ENCODE data around the gene WDR33.

WDR33 gene

DNA sequence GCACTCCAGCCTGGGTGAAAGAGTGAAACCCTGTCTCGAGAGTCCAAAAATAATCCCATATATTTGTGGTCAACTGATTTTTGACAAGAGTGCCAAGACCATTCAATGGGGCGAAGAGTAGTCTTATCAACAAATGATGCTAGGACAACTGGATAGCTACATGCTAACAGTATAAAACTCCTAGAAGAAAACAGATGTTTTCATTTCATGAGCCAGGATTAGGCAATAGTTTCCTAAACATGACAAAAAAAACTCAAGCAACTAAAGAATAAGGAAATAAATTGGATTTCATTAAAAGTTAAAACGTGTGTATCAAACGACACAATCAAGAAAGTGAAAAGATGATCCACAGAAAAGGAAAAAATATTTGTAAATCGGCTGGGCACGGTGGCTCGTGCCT is 141.9 kb downstream of the WDR33 start:
- DNase-seq: no peak

DNA sequence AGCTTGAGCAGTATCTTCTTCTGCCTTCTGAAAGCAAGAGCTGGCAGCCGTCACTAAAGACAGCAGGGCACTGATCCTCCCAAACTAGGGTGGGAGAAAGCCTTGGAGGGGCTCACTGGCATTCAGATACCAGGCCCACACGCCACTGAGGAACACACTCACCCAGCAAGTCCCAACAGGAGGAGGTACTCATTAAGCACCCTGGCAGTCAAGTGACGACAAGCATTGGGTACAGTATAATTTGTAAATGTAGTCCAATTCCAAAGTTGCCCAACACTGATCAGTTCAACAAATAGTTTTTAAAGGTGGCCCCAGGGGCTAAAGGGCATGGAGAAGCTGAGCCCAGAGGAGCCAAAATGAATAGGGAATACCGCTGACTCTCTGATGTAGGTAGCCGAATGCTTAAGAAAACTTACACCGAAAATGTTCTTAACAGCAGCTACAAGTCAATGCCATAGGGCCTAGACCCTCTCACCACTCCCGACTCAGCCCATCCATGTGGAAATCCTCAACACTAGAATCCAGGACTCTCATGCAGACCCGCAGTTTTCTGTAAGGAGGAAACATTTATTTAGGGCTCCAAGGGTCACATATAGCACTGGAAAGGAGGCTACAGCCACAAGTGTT is 145.6 kb downstream of the WDR33 start:
- DNase-seq: no peak

DNA sequence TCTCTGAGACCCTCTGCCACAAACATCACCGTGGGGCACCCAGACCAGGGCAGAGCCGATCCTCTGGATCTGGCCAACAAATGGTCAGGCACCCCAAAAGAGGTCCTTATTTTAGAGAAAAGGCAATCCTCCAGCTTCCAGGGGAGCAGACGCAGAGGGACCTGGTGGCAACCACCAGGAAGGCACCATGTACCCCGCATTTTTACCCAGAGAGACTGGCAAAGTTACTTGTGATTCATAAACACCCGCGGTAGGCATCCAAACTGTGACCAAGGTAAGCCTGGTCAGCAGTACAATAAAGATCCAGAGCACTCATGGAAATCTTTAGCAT is 146.1 kb downstream of the WDR33 start:
- no peak for DNase-seq

DNA sequence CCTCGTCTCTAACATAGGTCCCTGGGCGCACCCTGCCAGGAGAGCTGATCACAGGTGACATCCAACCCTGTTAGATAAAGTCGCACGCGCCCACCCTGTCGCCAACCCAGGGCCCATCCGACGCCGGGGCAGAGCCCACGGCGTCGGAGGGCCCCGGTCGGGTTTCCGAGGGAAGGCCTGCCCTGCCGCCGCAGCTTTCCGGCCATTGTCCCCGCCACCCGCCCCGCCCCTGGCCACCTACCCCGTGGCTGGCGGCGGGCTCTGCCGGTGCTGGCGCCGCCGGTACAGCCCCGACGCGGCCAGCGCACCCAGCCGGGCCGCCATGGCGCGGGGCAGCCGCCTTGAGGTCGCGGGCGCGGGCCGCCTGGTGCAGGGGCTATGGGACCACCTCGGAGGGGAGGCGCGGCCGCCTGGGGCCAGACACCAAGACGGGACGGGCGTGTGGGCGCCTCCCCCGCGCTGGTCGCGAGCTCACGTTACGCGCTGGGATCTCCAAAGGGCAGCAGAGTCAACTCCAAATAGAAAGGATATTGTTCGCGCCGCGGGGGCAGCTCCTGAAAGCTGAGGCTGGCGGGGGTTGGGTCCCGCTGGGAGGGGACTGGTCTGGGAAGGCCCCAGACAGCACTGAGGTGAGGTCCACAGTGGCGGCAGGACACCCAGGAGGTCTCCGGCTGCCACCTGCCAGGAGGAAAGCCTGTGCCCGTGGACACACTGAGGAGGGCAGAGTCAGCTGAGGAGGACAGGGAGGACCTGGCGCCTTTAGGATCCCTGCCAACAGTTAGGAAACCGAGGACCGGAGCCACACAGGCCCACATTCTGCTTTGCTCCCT is 146.7 kb downstream of the WDR33 start:
- no peak for DNase-seq

DNA sequence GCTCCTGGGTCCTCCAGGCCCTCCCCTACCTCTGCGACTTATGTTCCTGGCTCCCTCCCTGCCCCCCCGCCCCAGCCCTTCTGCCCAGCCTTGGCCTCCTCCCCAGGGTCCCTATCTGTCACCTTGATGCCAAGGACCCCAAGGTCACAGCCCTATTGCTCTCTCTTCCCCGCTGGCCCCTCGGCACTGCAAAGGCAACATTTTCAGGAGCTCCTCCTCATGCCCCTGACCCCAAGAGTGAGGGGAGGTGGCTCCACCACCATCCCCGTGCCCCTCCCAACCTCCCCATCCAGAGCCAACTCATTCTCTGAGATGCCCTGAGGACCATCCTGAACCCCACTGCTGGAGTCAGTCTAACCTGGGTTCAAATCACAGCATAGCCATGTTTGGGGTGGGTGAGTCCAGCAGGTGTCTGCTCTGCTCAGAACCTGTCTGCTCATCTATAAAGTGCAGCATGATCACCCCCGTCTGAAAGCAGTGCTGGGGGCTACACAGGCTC is 147.4 kb downstream of the WDR33 start:
- no peak for DNase-seq

DNA sequence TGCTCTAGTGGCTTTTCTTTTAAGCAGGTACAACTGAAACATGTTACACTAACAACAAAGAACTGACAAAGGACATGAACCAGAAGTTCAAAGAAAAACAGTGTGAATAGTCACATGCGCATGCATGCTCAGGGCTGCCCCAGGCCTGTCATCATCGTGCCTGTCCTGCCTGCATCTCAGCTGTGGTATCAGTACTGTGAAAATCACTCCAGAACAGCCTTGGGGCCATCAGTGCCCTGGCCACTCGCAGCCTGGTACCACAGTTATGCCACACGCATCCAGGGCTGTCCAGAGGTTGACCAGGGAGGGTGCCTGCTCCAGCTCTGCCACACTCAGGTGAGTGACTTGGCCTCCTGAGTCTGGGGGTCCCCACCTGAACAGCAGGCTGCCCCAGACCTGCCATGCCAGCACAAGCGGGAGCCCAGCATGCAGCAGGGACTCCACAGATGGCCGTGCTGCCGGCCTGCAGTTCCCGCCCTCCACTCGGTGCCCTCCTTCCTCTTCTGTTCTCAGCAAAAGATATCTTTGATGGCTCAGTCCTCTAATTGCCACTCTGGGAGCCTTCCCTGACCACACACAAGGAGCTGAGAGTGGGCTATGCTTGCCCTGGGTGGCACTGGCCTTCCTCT is 147.9 kb downstream of the WDR33 start:
- DNase-seq: no peak

DNA sequence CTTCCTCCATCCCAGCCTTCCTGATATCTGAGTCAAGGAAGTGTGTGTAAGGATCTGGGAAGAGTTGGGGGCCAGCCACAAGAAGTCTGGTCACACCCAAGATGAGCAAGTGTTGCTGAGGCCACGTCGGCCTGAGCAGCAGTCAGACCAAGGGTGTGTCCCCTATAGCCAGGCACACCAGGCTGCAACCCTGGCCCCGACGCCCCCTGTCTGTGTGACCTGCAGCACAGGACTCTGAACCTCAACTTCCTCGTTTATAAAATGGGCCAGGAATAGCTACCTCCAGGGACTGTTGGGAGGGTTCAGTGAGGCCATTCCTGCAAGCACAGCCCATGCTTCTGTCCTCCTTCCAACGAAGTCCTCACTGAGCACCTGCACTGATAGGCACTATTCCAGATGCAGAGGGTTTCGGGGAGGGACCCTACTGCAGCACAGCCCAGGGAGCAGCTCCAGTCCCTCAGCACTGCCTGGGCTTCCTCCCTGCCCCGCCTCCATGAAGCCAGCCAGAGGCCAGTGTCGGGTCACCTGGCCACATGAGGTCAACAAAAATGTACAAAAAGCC is 148.9 kb downstream of the WDR33 start:
- DNase-seq: no peak

DNA sequence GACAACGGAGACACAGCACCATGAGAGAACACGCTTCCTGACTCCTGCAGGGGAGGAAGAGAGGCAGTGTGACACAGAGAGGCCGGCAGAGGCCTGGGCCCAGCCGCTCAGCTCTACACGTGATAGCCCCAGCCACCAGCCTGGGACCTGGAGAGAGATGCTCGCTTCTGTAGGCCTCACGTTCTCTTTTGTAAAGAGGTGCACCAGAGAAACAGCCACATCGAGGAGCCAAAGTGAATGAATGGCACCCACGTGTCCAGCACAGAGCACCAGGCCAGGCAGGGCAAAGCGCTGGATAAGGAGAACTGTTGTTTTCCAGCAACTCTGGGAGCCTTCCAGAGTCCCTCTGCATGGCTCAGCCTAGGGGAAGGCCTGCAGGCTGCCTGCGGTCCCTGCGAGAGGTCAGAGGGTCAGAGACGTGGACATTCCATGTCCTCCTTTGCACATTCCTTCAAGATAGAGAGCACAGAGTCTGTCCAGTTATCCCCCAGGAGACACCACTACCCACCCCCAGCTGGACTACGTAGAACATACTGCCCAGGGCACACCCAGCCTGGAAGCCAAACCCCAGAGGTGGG is 149.8 kb downstream of the WDR33 start:
- DNase-seq: no peak

DNA sequence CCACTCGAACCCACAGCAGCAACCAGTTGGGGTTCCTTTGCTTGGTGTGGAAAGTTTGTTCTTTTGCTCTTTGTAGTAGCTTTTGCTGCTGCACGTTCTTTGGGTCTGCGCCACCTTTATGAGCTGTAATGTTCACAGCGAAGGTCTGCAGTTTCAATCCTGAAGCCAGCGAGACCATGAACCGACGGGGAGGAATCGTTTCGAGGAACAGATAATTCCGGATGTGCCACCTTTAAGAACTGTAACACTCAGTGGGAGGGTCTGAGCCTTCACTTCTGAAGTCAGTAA is 150.7 kb downstream of the WDR33 start:
- no peak for DNase-seq

DNA sequence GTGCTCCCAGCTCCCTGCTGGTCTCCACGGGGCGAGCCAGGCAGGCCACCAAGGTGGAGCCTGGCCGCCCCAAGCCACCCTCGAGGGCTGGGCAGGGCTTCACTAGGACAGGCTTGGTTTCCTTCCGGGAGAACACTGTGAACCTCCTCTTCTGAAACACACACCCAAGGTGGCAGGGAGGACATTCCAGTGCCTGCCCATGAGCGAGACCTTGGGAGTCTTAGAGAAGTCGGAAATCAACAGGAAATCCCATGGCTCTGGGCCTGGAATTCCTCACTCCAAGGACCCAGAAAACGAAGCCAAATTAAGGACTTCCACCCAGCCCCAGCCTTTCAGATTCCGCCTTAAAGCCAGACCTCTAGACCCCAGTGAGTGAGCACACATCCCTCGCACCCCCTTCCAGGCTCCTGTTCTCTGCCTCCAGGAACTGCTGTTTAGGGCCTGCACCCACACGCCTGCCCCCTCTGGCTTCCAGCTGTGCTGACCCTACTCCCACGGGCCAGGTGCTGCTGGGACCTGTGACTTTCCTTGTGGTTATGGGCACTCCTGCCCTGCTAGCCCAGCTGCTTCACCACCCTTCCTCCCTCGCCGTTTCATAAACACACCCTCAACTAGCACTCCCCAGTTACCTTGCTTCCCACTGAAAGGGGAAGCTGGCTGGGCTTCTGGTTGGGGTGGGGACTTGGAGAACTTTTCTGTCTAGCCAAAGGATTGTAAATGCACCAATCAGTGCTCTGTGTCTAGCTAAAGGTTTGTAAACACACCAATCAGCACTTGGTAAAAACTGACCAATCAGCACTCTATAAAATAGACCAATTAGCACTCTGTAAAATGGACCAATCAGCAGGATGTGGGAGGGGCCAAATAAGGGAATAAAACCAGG is 151.3 kb downstream of the WDR33 start:
- DNase-seq: no peak

DNA sequence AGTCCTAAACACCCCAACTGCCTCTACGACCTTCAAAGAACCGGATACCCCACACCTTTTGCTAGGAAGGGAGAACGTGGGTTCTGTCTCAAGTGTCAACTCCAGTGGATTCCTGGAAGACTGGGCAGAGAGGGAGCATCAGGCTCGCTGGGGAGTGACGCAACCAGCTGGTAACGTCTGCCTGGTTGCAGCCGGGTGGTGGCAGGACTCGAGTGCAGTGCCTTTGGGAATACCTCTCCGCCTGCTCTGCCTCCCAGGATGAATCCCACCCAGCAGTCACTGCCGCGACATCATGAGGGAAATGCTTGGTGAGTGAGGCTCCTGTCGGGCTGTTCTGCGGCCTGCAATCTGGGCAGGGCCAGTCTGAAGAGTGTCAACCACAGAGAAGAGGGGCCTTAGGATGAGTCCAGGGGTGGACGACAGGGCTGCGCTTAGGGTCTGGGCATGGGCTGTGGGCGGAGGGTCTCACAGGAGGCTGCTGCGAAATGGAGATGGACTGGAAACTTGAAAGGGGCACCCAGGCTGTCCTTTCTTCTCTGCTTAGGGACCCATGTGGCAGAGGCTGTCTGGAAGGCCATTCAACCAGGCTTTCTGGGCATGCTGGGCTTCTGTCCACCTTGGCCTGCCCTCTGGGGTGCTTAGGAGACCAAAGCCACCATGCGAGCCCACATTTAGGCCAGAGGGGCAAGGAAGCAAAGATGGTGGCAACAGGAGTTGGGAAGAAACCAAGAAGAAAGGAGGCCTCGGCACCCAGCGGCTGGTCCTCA is 152.1 kb downstream of the WDR33 start:
- DNase-seq: no peak

DNA sequence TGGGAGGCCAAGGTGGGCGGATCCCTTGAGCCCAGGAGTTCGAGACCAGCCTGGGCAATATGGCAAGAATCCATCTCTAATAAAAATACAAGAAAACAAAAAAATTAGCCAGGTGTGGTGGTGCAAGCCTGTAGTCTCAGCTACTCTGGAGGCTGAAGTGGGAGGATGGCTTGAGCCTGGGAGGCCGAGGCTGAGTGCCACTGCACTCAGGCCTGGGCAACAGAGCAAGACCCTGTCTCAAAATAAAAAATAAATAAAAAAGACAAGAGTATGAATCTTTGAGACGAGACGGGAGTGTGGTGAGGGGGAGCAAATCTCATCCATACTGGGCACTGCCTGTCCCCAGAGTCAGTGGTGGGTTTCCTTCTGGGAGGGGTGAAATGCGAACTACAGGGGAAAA is 152.8 kb downstream of the WDR33 start:
- no peak for DNase-seq

DNA sequence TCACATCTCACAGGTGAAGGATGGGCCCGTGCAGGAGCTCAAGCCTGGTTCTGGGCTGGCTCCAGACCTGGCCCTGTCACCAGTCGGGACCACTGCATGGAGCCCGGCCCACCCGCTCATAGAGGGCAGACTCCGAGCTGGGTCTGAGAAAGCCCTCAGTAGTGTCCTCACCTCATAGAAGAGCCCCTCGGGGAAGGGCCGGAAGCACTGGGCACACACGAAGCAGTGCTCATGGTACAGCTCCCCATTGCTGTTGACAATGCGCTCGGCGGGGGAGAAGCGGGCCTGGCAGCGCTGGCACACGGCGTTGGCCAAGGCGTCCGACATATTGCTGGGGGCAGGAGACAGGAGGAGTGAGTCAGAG is 153.8 kb downstream of the WDR33 start:
- DNase-seq: no peak

DNA sequence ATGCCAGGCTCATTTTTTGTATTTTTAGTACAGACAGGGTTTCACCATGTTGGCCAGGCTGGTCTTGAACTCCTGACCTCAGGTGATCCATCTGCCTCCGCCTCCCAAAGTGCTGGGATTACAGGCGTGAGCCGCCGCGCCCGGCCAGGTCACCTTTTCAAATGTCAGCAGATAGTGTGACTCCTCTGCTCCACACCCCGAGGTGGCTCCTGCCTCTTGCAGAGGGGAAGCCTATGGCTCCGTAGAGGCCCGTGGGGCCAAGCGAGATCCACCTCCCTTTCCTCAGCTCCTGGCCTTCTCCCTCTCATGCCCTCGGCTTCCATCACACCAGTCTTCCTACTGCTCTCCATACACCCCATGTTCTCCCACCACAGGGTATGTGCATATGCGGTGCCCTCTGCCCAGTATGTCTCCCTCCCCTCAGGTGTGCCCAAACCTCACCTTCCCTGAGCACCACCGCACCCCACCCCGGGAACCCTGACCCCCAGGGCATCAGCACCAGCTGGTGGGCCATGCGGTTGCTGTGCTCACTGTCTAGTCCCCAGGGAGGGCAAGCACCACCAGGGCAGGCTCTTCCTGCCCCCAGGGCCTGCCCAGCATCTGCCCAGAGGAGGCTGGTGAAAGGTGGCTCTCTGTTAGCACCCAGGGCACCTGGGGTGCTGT is 154.3 kb downstream of the WDR33 start:
- no peak for DNase-seq

DNA sequence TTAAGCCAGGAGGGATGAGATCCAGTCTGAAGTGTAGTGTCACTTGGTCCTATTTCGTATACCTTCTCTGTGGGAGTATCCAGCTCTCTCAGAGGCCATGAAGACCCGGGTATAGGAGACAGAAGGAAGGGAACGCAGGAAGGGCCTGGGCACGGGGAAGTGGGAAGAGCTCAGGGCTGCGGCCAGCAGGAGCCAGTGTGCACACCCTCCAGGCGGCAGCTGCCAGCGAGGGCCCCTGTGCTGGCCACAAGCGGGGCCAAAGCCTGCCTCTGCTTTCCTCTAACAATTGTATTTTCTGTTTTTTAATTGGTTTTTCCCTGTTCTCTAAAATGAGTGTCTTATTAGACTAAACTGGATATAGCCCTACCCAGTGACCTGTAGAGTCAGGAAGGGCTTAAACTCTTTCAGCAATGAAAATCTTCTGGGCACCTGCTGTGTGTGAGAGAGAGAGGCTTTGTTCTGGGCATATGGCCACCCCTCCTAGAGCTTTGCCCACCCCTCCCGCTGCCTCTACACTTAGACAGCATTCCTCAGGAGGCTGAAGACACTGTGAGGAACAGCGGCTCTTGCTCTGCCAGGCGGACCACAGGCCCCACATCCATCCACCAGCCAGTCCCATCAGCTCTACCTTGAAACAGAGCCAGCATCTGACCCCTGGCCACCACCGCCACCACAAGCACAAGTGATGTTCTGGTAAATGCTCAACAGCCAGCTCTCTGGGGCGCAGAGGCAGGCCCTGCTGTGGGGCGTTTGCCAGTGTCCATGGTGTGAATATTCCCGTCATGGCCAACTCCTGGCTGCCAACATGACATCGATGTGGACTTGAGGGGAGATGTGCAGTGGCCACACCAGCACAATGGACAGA is 155.5 kb downstream of the WDR33 start:
- no peak for DNase-seq

DNA sequence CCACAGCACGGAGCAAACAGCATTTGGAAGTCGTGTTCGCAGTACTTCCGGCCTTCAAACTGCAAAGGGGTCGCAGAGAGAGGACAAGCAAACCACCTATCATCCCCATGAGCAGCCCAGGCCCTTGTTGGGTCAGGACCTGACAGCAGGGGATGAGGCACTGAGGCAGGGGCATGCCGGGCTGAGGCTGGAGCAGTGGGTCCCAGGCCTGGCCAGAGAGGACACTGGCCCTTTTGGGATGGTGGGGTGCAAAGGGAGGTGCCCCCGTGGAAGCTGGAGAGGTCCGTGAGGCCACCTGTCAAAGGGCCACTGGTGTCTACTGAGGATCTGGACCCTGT is 156.2 kb downstream of the WDR33 start:
- no peak for DNase-seq

DNA sequence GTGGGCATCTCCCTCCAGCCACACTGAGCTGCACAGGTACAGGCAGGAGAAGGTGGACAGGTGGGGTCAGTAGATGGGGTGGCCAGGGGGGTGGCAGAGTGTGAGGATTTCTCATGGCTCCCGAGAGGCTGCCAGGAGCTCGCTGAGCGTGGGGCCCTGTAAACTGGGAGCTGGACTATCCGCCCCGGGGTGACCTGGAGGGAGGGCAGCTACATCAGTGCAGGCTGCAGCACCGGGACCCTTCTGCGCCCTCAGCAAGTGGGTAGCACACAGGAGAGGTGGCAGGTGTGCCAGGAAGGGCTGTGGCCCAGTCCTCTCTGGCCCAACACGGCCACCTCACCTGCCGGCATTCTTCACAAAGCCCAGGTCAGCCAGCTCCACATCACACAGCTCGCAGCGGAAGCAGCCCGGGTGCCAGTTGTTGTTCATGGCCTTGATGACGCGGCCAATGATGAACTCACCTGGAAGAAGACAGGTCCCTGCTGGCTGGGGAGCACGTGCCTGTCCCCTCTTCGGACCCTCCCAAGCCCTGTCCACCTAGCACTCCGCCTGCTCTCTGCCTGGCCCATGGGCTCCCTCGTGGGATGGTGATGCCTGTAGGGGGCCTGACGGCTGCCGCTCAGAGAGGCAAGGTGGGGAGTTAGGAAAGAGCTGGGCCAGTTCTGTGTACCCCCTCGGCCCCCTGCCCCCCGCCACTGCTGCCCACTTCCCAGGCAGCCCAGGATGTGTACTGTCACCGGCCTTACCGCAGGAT is 156.7 kb downstream of the WDR33 start:
- no peak for DNase-seq

DNA sequence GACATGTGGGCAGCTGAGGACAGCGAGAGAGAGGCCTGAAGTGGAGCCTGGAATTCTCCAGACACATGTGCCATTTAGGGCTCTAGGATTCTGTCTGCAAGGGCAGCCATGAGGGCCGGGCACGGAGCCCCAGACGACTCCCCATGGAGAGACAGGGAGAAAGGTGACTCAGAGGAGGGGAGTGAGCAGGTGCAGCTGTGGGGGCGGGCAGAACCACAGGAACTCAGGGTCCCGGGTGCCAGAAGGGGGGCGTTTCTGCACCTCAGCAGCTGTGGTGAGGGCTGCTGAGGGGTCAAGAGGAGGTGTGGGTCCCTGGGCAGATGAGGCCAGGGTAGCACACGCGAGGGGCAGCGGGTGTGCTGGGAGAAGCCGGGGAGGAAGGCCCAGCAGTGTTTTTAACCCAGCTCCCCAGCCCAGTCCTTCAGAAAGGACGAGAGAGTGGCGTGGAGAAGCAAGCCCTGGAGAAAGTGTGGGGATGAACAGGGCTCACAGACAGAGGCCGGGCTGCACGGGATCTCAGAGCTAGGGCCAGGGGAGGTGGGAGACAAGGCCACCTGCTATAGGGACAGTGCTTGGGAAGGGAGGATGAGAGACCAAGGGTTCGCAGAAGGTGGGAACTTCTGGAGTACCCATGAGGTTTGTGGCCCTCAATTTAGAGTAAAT is 157.4 kb downstream of the WDR33 start:
- no peak for DNase-seq

DNA sequence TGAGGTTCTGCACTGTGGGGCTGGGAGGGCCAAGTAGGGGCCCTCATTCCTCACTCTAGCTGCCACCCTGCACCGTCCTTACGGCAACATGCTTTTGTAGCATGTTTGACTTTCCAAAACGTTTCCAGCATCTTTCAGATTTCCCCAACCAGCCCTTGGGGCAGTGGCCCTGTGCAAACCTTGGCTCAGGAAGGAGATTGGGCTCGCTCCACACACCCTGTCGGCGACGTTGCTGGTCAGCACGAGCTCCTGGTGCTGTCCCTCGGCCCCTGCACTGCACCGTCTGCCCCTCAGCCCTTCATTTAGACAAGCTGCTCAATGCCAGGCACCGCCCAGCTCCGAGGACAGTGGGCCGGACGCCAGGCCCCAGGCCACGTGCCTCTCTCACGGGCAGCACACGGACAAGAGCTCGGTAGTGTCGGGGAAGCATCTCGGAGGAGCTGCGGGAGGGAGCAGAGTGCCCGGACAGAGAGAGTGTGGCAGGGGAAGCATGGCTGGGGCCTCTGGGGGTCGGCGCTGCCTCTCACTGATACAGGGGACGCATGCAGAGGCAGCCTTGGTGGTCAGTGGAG is 158.1 kb downstream of the WDR33 start:
- no peak for DNase-seq
